Measurements from ENCODE around the gene TMEM232. TPM values are rescaled to one million over a fixed set of nuclear protein-coding genes. Genes with fewer than 3 reads are reported as not detected.

The TMEM232 gene
- total RNA-seq, 2 donors from 2014 or later, result 3.9 to 4.2 TPM

GRCh38 chr5:110623874-110624273, 102.6 kb downstream of the TMEM232 start:
- no peaks in the 10 kb centered on the region for H3K9me3 Mint-ChIP-seq
- no peaks in the 10 kb centered on the region for H3K36me3 Mint-ChIP-seq (ENCODE audit: low read depth)
- no peak overlapping the region for H3K4me3 ChIP-seq (ENCODE audit: low read length)
- peaks cover 7% of the 10 kb centered on the region for H3K4me1 Mint-ChIP-seq
- no peaks in the 10 kb centered on the region for H3K27me3 Mint-ChIP-seq (ENCODE audit: insufficient read depth)
- no peaks in the 10 kb centered on the region for H3K27me3 ChIP-seq (ENCODE audit: control insufficient read depth, insufficient read depth, low read length, poor library complexity, severe bottlenecking)
- no peak overlapping the region for H3K4me3 Mint-ChIP-seq
- no peak for TF ChIP-seq CTCF (conservative IDR thresholded peaks at IDR 0.05)
- no peak overlapping the region for H3K27ac Mint-ChIP-seq
- H3K4me1 ChIP-seq (ENCODE audit: control insufficient read depth, insufficient read depth, low read length), result no peaks in the 10 kb centered on the region
- no peaks in the 10 kb centered on the region for H3K9me3 ChIP-seq (ENCODE audit: control insufficient read depth, low read length)
- no peak overlapping the region for H3K9ac ChIP-seq (ENCODE audit: extremely low read depth, low read length, poor library complexity, severe bottlenecking)
- no peaks in the 10 kb centered on the region for H3K36me3 ChIP-seq (ENCODE audit: control insufficient read depth, insufficient read depth, low read length)
- H3K27ac ChIP-seq (ENCODE audit: low read depth, low read length), result no peak overlapping the region
- no peak for DNase-seq

GRCh38 chr5:110618941-110619340, 107.5 kb downstream of the TMEM232 start:
- 94 to 100% methylated on average over 1 of the region's 1 CpG for WGBS, 2 experiments (ENCODE audit: insufficient coverage in 1 of 2, insufficient read length in 1 of 2)
- Mint-ChIP-seq H3K36me3 (ENCODE audit: low read depth) (no peaks in the 10 kb centered on the region), H3K27me3 (ENCODE audit: insufficient read depth) (no peaks in the 10 kb centered on the region), H3K4me3 (no peak overlapping the region), H3K4me1 (peaks cover 7% of the 10 kb centered on the region), H3K9me3 (peaks cover 10% of the 10 kb centered on the region), H3K27ac (no peak overlapping the region)
- Histone ChIP-seq H3K36me3 (ENCODE audit: control insufficient read depth, insufficient read depth, low read length) (no peaks in the 10 kb centered on the region), H3K27me3 (ENCODE audit: control insufficient read depth, insufficient read depth, low read length, poor library complexity, severe bottlenecking) (no peaks in the 10 kb centered on the region), H3K9me3 (ENCODE audit: control insufficient read depth, low read length) (peaks cover 11% of the 10 kb centered on the region), H3K9ac (ENCODE audit: extremely low read depth, low read length, poor library complexity, severe bottlenecking) (no peak overlapping the region), H3K4me3 (ENCODE audit: low read length) (no peak overlapping the region), H3K4me1 (ENCODE audit: control insufficient read depth, insufficient read depth, low read length) (no peaks in the 10 kb centered on the region), H3K27ac (ENCODE audit: low read depth, low read length) (no peak overlapping the region)
- DNase-seq, result no peak
- no peak for TF ChIP-seq CTCF (conservative IDR thresholded peaks at IDR 0.05)

- Mint-ChIP-seq H3K4me1 (peaks cover 1% of the 10 kb centered on the region), H3K27ac (no peak overlapping the region), H3K36me3 (ENCODE audit: low read depth) (no peaks in the 10 kb centered on the region), H3K9me3 (peaks cover 10% of the 10 kb centered on the region), H3K4me3 (no peak overlapping the region), H3K27me3 (ENCODE audit: insufficient read depth) (no peaks in the 10 kb centered on the region)
- no peaks in the 10 kb centered on the region for H3K36me3 ChIP-seq (ENCODE audit: control insufficient read depth, insufficient read depth, low read length)
- peaks cover 11% of the 10 kb centered on the region for H3K9me3 ChIP-seq (ENCODE audit: control insufficient read depth, low read length)
- H3K9ac ChIP-seq (ENCODE audit: extremely low read depth, low read length, poor library complexity, severe bottlenecking), result no peak overlapping the region
- H3K4me3 ChIP-seq (ENCODE audit: low read length), result peak overlapping the region; percentile 23
- DNase-seq, result no peak
- no peak for TF ChIP-seq CTCF (conservative IDR thresholded peaks at IDR 0.05)
- H3K4me1 ChIP-seq (ENCODE audit: control insufficient read depth, insufficient read depth, low read length), result no peaks in the 10 kb centered on the region
- no peak overlapping the region for H3K27ac ChIP-seq (ENCODE audit: low read depth, low read length)
- 94 to 100% methylated on average over 1 of the region's 1 CpG for WGBS, 2 experiments (ENCODE audit: insufficient coverage in 1 of 2, insufficient read length in 1 of 2)
- H3K27me3 ChIP-seq (ENCODE audit: control insufficient read depth, insufficient read depth, low read length, poor library complexity, severe bottlenecking), result no peaks in the 10 kb centered on the region
These were observed 110.5 kb downstream of the TMEM232 start for GRCh38 chr5:110616009-110616408.

All from endodermal cell (in vitro differentiated cells).